Measurements from ENCODE around the gene COL25A1.

The COL25A1 gene

GRCh38 chr4:109302361-109303139, at the start of gene COL25A1:
TSS of gene COL25A1 (minus strand) at chr4:109302658.
- Histone ChIP-seq H3K27me3 (ENCODE audit: low read depth, low read length) (no peaks in the 10 kb centered on the region), H3K9ac (ENCODE audit: low read length) (no peak within 1 kb of the TSS), H3K4me3 (ENCODE audit: low read length) (no peak within 1 kb of the TSS), H3K4me2 (ENCODE audit: low read length) (no peak within 1 kb of the TSS), H3K36me3 (replicated peaks; ENCODE audit: low read depth, low read length) (no peaks in the 10 kb centered on the region), H4K20me1 (ENCODE audit: insufficient read depth, low read length) (no peaks in the 10 kb centered on the region), H3K4me1 (ENCODE audit: low read length) (no peaks in the 10 kb centered on the region), H3K79me2 (ENCODE audit: low read length) (no peaks in the 10 kb centered on the region), H3K9me3 (ENCODE audit: insufficient read depth, low read length) (no peaks in the 10 kb centered on the region), H2AFZ (ENCODE audit: low read depth, low read length) (no peak within 1 kb of the TSS), H3K27ac (ENCODE audit: low read length) (no peak within 1 kb of the TSS)
- no peak for TF ChIP-seq EZH2phosphoT487 (IDR thresholded peaks at IDR 0.05; ENCODE audit: low read depth)
- TF ChIP-seq, protein P1, sequence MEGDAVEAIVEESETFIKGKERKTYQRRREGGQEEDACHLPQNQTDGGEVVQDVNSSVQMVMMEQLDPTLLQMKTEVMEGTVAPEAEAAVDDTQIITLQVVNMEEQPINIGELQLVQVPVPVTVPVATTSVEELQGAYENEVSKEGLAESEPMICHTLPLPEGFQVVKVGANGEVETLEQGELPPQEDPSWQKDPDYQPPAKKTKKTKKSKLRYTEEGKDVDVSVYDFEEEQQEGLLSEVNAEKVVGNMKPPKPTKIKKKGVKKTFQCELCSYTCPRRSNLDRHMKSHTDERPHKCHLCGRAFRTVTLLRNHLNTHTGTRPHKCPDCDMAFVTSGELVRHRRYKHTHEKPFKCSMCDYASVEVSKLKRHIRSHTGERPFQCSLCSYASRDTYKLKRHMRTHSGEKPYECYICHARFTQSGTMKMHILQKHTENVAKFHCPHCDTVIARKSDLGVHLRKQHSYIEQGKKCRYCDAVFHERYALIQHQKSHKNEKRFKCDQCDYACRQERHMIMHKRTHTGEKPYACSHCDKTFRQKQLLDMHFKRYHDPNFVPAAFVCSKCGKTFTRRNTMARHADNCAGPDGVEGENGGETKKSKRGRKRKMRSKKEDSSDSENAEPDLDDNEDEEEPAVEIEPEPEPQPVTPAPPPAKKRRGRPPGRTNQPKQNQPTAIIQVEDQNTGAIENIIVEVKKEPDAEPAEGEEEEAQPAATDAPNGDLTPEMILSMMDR (IDR thresholded peaks at IDR 0.05; ENCODE audit: low read depth, low read length): no peak

DNA sequence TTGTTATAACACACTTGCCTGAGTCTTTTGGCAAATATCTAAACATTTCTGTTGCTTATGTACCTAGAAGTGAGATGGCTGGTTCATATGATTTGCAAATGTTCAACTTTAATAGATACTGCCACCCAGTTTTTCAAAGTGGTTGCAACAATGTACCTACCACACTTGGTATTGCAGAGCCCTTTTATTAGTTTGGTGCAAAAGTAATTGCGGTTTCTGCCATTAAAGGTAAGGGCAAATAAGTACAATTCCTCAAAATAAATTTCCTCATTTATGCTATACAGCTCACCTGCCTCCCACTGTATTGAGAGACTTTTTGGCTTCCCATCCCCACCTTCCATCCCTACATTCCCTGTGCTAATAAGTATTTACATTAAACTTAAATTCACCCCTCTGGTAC, 47.7 kb upstream of the COL25A1 start:
- H3K27me3 ChIP-seq (ENCODE audit: low read depth, low read length): no peaks in the 10 kb centered on the region

GRCh38 chr4:109334129-109335105, 32.0 kb upstream of the COL25A1 start:
- Histone ChIP-seq H3K36me3 (replicated peaks; ENCODE audit: low read depth, low read length) (no peaks in the 10 kb centered on the region), H3K27me3 (ENCODE audit: low read depth, low read length) (no peaks in the 10 kb centered on the region), H3K9ac (ENCODE audit: low read length) (no peak overlapping the region), H3K4me2 (ENCODE audit: low read length) (no peak overlapping the region), H3K9me3 (ENCODE audit: insufficient read depth, low read length) (no peaks in the 10 kb centered on the region), H2AFZ (ENCODE audit: low read depth, low read length) (no peak overlapping the region), H4K20me1 (ENCODE audit: insufficient read depth, low read length) (no peaks in the 10 kb centered on the region), H3K4me1 (ENCODE audit: low read length) (no peaks in the 10 kb centered on the region), H3K4me3 (ENCODE audit: low read length) (no peak overlapping the region), H3K27ac (ENCODE audit: low read length) (no peak overlapping the region), H3K79me2 (ENCODE audit: low read length) (no peaks in the 10 kb centered on the region)
- TF ChIP-seq, protein P1 (IDR thresholded peaks at IDR 0.05; ENCODE audit: low read depth, low read length): no peak
- TF ChIP-seq EZH2phosphoT487 (IDR thresholded peaks at IDR 0.05; ENCODE audit: low read depth): no peak

More for the DNA sequence above, 47.7 kb upstream of the COL25A1 start:
- Histone ChIP-seq H3K27ac (ENCODE audit: low read length) (no peak overlapping the region), H3K36me3 (replicated peaks; ENCODE audit: low read depth, low read length) (no peaks in the 10 kb centered on the region), H3K79me2 (ENCODE audit: low read length) (no peaks in the 10 kb centered on the region), H3K4me2 (ENCODE audit: low read length) (no peak overlapping the region), H2AFZ (ENCODE audit: low read depth, low read length) (no peak overlapping the region), H3K9ac (ENCODE audit: low read length) (no peak overlapping the region), H3K4me1 (ENCODE audit: low read length) (no peaks in the 10 kb centered on the region), H3K4me3 (ENCODE audit: low read length) (no peak overlapping the region), H3K9me3 (ENCODE audit: insufficient read depth, low read length) (no peaks in the 10 kb centered on the region), H4K20me1 (ENCODE audit: insufficient read depth, low read length) (no peaks in the 10 kb centered on the region)
- TF ChIP-seq, protein P1 (IDR thresholded peaks at IDR 0.05; ENCODE audit: low read depth, low read length): no peak
- no peak for TF ChIP-seq EZH2phosphoT487 (IDR thresholded peaks at IDR 0.05; ENCODE audit: low read depth)

DNA sequence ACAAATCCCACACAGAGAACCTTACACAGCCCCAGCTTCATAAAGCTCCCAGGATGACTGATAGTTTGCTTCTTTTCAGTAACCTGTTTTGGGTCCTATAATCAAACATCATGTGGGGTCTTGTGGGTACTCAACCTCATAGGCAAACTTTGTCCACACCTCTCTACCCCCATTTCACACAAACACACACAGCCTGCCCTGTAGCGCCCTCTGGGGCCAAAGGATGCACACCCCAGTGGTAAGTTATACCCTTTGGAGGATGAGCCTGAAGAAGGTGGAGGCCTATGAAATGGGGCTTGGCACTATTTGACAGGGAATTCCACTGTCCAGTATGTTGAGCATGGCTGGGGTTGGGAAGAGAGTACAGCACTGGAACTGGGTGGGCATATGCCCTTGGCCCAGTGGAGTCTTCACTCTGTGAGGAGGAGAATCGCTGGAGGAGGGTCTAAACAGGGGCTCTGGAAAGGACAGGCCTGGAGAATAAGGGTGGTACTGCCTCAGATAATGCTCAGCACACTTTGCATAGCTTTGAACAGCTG, 30.5 kb upstream of the COL25A1 start:
- H3K9ac ChIP-seq (ENCODE audit: low read length): no peak overlapping the region
- H3K9me3 ChIP-seq (ENCODE audit: insufficient read depth, low read length): no peaks in the 10 kb centered on the region
- no peak overlapping the region for H3K4me3 ChIP-seq (ENCODE audit: low read length)

More for the DNA sequence above, 30.5 kb upstream of the COL25A1 start:
- Histone ChIP-seq H3K36me3 (replicated peaks; ENCODE audit: low read depth, low read length) (no peaks in the 10 kb centered on the region), H3K27ac (ENCODE audit: low read length) (no peak overlapping the region), H3K4me1 (ENCODE audit: low read length) (no peaks in the 10 kb centered on the region), H3K4me2 (ENCODE audit: low read length) (no peak overlapping the region), H3K79me2 (ENCODE audit: low read length) (no peaks in the 10 kb centered on the region), H2AFZ (ENCODE audit: low read depth, low read length) (no peak overlapping the region), H3K27me3 (ENCODE audit: low read depth, low read length) (no peaks in the 10 kb centered on the region), H4K20me1 (ENCODE audit: insufficient read depth, low read length) (no peaks in the 10 kb centered on the region)
- TF ChIP-seq EZH2phosphoT487 (IDR thresholded peaks at IDR 0.05; ENCODE audit: low read depth): no peak
- TF ChIP-seq, protein P1 (IDR thresholded peaks at IDR 0.05; ENCODE audit: low read depth, low read length): peak; percentile 65
